Measurements from ENCODE around the gene CHRNA7.
"Not testable (repeated sequence)": the region's sequence is repeated elsewhere in the genome, so short reads cannot be mapped to it uniquely, and the experiment has no call there.

CHRNA7 gene

GRCh38 chr15:32193780-32194179 is 163.5 kb downstream of the CHRNA7 start:
- not testable (repeated sequence) for DNase-seq (ENCODE audit: low spot score)

- not testable (repeated sequence) for DNase-seq (ENCODE audit: low spot score)
Measured at GRCh38 chr15:32196206-32196605, 165.9 kb downstream of the CHRNA7 start.

- DNase-seq (ENCODE audit: low spot score), result not testable (repeated sequence)
Measured at GRCh38 chr15:32198938-32199337, 168.6 kb downstream of the CHRNA7 start.

GRCh38 chr15:32209081-32209480 is 178.8 kb downstream of the CHRNA7 start:
- DNase-seq (ENCODE audit: low spot score), result not testable (repeated sequence)

- no peak for DNase-seq (ENCODE audit: low spot score)
Measured at GRCh38 chr15:32218666-32219065, 188.4 kb downstream of the CHRNA7 start.
